Measurements from ENCODE around the gene SLCO1B1. TPM values are rescaled to one million over a fixed set of nuclear protein-coding genes. Genes with fewer than 3 reads are reported as not detected.

Gene SLCO1B1
- total and polyA plus RNA-seq, 8 donors: not detected

DNA sequence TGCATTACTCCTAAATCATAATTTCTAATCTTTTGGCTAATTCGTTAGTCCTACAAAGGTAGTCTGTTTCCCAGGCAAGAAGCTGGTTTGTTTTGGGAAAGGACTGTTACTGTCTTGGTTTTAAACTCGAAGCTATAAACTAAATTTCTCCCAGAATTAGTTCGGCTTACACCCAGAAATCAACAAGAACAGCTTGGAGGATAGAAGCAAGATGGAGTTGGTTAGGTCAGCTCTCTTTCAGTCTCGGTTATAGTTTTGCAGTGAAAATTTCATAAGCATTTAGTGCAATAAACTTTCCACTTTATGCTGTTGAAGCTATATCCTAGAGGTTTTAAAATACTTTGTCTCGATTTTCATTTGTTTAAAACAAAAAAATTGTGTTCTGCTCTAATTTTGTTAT is 103.4 kb downstream of the SLCO1B1 start:
- no peak for DNase-seq
- no peak overlapping the region for H3K27ac ChIP-seq
- TF ChIP-seq, protein P1, sequence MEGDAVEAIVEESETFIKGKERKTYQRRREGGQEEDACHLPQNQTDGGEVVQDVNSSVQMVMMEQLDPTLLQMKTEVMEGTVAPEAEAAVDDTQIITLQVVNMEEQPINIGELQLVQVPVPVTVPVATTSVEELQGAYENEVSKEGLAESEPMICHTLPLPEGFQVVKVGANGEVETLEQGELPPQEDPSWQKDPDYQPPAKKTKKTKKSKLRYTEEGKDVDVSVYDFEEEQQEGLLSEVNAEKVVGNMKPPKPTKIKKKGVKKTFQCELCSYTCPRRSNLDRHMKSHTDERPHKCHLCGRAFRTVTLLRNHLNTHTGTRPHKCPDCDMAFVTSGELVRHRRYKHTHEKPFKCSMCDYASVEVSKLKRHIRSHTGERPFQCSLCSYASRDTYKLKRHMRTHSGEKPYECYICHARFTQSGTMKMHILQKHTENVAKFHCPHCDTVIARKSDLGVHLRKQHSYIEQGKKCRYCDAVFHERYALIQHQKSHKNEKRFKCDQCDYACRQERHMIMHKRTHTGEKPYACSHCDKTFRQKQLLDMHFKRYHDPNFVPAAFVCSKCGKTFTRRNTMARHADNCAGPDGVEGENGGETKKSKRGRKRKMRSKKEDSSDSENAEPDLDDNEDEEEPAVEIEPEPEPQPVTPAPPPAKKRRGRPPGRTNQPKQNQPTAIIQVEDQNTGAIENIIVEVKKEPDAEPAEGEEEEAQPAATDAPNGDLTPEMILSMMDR (IDR thresholded peaks at IDR 0.05): no peak
- H3K4me3 ChIP-seq: no peak overlapping the region
- no peaks in the 10 kb centered on the region for H3K4me1 ChIP-seq
- H3K36me3 ChIP-seq: no peaks in the 10 kb centered on the region
- intact Hi-C loops (cut with DNase I; ENCODE audit: low total_unique reads): no loop called here
- H3K27me3 ChIP-seq: no peaks in the 10 kb centered on the region
- no peaks in the 10 kb centered on the region for H3K9me3 ChIP-seq
- WGBS, 5 donors: 75 to 80% (median 78%) methylated on average over 5 of the region's 5 CpGs

GRCh38 chr12:21239866-21240265 is 108.9 kb downstream of the SLCO1B1 start:
- Histone ChIP-seq H3K27me3 (no peaks in the 10 kb centered on the region), H3K36me3 (no peaks in the 10 kb centered on the region), H3K4me3 (no peak overlapping the region), H3K27ac (no peak overlapping the region), H3K4me1 (no peaks in the 10 kb centered on the region), H3K9me3 (no peaks in the 10 kb centered on the region)
- DNase-seq: no peak
- 45 to 69% (median 55%) methylated on average over 4 of the region's 4 CpGs for WGBS, 5 donors
- intact Hi-C loops (cut with DNase I; ENCODE audit: low total_unique reads): no loop called here
- TF ChIP-seq EP300 (IDR thresholded peaks at IDR 0.05): no peak
- TF ChIP-seq POLR2A (IDR thresholded peaks at IDR 0.05): no peak
- TF ChIP-seq, protein P1 (IDR thresholded peaks at IDR 0.05): no peak
- no peak for TF ChIP-seq POLR2AphosphoS5 (IDR thresholded peaks at IDR 0.05)

DNA sequence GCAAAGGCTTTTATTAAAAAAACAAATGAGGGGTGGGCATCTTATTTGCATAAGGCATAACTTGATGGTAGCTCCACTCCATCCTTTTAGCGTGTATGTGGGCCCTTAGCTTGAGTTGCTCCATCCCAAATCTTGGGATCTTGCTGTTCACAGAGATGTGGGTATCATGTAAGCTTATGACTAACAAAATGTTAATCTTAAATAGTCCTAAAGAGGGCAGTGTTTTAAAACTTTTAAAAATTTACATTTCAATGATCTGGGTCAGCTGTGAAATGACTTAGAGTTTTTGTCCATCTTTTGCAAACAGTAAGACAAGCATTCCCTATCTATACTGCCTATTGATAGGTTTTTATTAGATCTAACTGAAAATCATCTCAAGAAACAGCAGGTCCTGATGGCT is 117.7 kb downstream of the SLCO1B1 start:
- Histone ChIP-seq H3K27ac (no peak overlapping the region), H3K4me1 (no peaks in the 10 kb centered on the region), H3K4me3 (no peak overlapping the region), H3K36me3 (no peaks in the 10 kb centered on the region), H3K9me3 (no peaks in the 10 kb centered on the region), H3K27me3 (no peaks in the 10 kb centered on the region)
- TF ChIP-seq, protein P1 (IDR thresholded peaks at IDR 0.05): no peak
- TF ChIP-seq POLR2A (IDR thresholded peaks at IDR 0.05) (no peak), EP300 (IDR thresholded peaks at IDR 0.05) (no peak), POLR2AphosphoS5 (IDR thresholded peaks at IDR 0.05) (no peak)
- intact Hi-C loops (cut with DNase I; ENCODE audit: low total_unique reads): no loop called here
- DNase-seq: peak in 1 of 2 donors; percentile 2
- WGBS, 5 donors: 57 to 80% (median 75%) methylated on average over 1 of the region's 1 CpG

- Histone ChIP-seq H3K9me3 (no peaks in the 10 kb centered on the region), H3K27me3 (no peaks in the 10 kb centered on the region), H3K27ac (no peak overlapping the region), H3K4me3 (no peak overlapping the region), H3K36me3 (no peaks in the 10 kb centered on the region), H3K4me1 (no peaks in the 10 kb centered on the region)
- DNase-seq: no peak
- WGBS, 5 donors: 70 to 80% (median 76%) methylated on average over 5 of the region's 5 CpGs
- TF ChIP-seq EP300 (IDR thresholded peaks at IDR 0.05) (no peak), POLR2AphosphoS5 (IDR thresholded peaks at IDR 0.05) (no peak), POLR2A (IDR thresholded peaks at IDR 0.05) (no peak)
- TF ChIP-seq, protein P1 (IDR thresholded peaks at IDR 0.05): no peak
- intact Hi-C loops (cut with DNase I; ENCODE audit: low total_unique reads): no loop called here
Observed at GRCh38 chr12:21252070-21252469, 121.1 kb downstream of the SLCO1B1 start.
